Measurements from ENCODE around the gene CASP14. TPM values are rescaled to one million over a fixed set of nuclear protein-coding genes. Genes with fewer than 3 reads are reported as not detected.

Gene CASP14
- total RNA-seq, 4 donors from 2014 or later = not detected

- no peak for DNase-seq
- intact Hi-C loops (cut with DNase I; ENCODE audit: low total_unique reads) = no loop called here
- Histone ChIP-seq H3K36me3 (no peaks in the 10 kb centered on the region), H3K4me3 (no peak overlapping the region), H3K9me3 (no peaks in the 10 kb centered on the region), H3K4me1 (no peaks in the 10 kb centered on the region), H3K27ac (no peak overlapping the region), H3K27me3 (no peaks in the 10 kb centered on the region)
- TF ChIP-seq CTCF (IDR thresholded peaks at IDR 0.05) (no peak), POLR2A (IDR thresholded peaks at IDR 0.05) (no peak)
Measured at GRCh38 chr19:15021286-15022007, 27.8 kb upstream of the CASP14 start.

DNA sequence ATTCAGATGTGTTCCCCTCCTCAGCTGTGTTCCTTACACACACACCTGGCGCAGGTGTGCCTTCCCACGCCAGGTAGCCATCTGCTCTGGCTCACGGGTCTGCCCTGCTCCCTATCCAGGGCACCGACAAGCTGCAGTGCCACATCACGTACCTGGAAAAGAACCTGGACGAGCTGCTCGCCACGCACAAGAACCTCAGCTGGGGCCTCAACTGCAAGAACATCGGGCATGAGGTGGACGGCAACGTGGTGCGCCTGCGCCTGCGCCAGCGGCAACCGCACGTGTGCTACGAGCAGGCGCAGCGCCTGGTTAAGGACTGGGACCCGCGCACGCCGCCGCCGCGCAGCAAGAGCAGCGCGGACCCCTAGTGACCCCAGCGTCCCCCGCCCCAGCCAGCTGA is 26.5 kb upstream of the CASP14 start:
- Histone ChIP-seq H3K27ac (no peak overlapping the region), H3K27me3 (no peaks in the 10 kb centered on the region)

DNA sequence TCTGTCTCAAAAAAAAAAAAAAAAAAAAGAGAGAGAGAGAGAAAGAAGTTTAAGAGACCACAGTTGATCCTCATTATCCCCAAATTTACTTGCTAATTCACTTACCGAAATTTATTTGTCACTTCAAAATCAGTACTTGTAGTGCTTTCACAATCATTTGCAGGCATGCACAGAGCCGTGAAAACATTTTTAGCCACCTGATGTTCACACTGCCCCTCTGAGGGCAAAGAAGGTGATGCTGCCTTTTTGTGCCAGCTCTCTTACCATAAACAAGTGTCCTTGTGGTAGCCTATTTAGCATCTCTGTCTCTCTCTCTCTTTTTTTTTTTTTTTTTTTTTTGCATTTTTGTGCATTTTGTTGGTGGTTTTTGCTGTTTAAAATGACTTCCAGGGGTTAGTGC is 24.1 kb upstream of the CASP14 start:
- Histone ChIP-seq H3K9me3 (no peaks in the 10 kb centered on the region), H3K4me3 (no peak overlapping the region), H3K36me3 (no peaks in the 10 kb centered on the region), H3K27me3 (no peaks in the 10 kb centered on the region), H3K4me1 (no peaks in the 10 kb centered on the region), H3K27ac (no peak overlapping the region)
- no peak for TF ChIP-seq CTCF (IDR thresholded peaks at IDR 0.05)
- no peak for TF ChIP-seq POLR2A (IDR thresholded peaks at IDR 0.05)
- intact Hi-C loops (cut with DNase I; ENCODE audit: low total_unique reads) = no loop called here
- DNase-seq = no peak

More for the DNA sequence above, 26.5 kb upstream of the CASP14 start:
- intact Hi-C loops (cut with DNase I; ENCODE audit: low total_unique reads) = no loop called here
- Histone ChIP-seq H3K36me3 (no peaks in the 10 kb centered on the region), H3K4me3 (no peak overlapping the region), H3K9me3 (no peaks in the 10 kb centered on the region), H3K4me1 (no peaks in the 10 kb centered on the region)
- no peak for TF ChIP-seq POLR2A (IDR thresholded peaks at IDR 0.05)
- TF ChIP-seq CTCF (IDR thresholded peaks at IDR 0.05) = no peak
- DNase-seq = no peak

DNA sequence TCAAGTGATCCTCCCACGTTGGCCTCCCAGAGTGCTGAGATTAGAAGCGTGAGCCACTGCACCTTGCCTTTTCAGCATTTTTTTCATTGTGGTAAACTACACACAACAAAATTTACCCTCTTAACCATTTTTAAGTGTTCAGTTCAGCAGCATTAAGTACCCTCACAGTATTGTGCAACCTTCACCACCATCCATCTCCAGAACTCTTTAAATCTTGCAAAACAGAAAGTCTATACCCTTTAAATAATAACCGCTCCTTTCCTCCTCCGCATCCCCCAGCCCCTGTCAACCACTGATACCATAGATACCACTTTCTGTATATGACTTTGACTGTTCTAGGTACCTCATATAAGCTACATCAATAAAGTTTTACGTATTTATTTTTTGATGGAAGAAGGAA is 20.8 kb upstream of the CASP14 start:
- intact Hi-C loops (cut with DNase I; ENCODE audit: low total_unique reads) = no loop called here
- Histone ChIP-seq H3K27ac (no peak overlapping the region), H3K4me3 (no peak overlapping the region), H3K27me3 (no peaks in the 10 kb centered on the region), H3K4me1 (no peaks in the 10 kb centered on the region), H3K9me3 (no peaks in the 10 kb centered on the region), H3K36me3 (no peaks in the 10 kb centered on the region)
- TF ChIP-seq POLR2A (IDR thresholded peaks at IDR 0.05) = no peak
- no peak for TF ChIP-seq CTCF (IDR thresholded peaks at IDR 0.05)
- no peak for DNase-seq

- Histone ChIP-seq H3K27me3 (no peaks in the 10 kb centered on the region), H3K27ac (no peak overlapping the region), H3K4me1 (no peaks in the 10 kb centered on the region), H3K36me3 (no peaks in the 10 kb centered on the region), H3K4me3 (no peak overlapping the region), H3K9me3 (no peaks in the 10 kb centered on the region)
- intact Hi-C loops (cut with DNase I; ENCODE audit: low total_unique reads) = no loop called here
- no peak for DNase-seq
- TF ChIP-seq CTCF (IDR thresholded peaks at IDR 0.05) (no peak), POLR2A (IDR thresholded peaks at IDR 0.05) (no peak)
Measured at GRCh38 chr19:15031675-15032074, 17.6 kb upstream of the CASP14 start.

All from uterus (tissue), 4 donors.